NCI-H1417 treated with DMSO at 0.1 percent for 48 hours (cell line): ENCODE results near the gene EFL1.

Experiments
- DNase-seq: peaks from one replicate; lab custom pipeline; 2025; lab: John Stamatoyannopoulos, UW

The EFL1 gene

GRCh38 chr15:82150645-82151044, 111.9 kb downstream of the EFL1 start:
- DNase-seq, result no peak

DNA sequence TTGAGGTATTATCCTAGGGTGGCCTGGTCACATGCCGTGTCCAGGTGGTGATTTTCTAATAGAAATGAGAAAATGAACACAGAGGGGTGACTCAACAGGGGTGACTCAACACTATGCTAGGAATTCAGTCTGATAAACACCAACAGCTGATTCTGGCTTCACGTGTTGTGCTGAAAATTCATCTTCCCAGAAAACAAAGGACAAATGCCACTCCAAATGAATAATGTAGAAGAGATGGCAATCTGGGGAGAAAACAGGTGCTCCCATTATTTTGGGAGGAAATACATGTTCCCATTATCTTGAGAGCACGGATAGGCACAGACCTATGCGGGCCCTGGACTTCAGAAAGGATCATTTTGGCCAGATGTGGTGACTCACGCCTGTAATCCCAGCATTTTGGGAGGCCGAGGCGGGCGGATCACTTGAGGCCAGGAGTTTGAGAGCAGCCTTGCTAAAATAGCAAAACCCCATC, 115.5 kb downstream of the EFL1 start:
- no peak for DNase-seq

DNA sequence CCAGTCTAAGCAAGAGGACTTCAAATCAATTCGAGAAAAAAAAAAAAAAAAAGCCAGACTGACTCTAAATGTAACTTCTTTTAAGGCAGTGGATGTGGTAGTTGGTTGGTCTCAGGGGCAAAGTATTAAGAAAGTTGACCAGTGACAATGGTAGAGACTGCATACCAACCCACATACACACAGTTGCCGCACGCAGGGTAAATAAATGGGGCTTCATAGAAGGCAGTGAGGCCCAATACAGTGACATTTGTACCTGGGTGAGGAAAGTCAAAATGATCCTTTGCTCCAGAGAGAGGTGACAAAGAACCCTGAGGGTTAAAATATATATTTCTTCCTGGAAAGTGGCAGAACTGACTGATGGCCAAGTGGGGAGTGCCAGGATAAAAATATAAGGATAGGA, 116.0 kb downstream of the EFL1 start:
- no peak for DNase-seq

DNA sequence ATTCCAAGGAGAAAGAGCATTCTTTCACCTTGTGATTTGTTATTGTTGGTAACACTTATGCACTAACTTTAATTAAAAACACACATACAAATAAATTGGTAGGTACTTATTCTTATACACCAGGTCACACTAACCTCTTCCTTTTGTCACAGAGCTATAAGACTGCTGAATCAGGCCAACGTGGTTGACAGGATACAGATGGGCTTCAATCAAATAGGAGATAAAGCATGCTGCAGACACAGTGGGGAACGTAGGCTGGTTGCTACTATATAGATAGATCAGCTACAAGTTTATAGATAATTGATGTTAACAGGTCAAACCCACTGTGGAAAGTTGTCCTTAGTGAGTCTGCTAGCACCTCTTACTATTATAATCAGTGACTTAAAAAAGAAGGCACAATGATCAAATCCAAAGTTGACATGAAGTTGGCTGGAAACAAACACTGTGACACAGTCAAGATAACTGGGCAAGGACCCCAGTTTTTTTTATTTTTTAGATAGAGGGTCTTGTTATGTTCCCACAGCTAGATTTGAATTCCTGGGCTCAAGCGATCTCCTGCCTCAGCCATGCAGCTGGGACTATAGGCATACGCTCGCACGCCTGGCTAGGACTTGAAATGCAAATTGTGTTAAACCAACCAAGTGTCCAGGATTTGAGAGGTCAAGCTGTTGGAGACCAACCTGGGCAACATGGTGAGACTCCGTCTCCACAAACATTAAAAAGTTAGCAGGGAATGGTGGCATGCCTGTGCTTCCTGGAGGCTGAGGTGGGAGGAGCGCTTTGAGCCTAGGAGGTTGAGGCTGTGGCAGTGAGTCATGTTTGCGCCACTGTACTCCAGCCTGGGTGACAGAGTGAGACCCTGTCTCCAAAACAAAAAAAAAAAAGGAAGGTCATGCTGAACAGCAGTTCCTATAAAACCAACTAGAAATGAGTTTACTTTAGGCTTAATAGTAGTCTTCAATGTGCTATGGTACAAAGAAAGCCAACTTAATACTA, 118.8 kb downstream of the EFL1 start:
- no peak for DNase-seq

DNA sequence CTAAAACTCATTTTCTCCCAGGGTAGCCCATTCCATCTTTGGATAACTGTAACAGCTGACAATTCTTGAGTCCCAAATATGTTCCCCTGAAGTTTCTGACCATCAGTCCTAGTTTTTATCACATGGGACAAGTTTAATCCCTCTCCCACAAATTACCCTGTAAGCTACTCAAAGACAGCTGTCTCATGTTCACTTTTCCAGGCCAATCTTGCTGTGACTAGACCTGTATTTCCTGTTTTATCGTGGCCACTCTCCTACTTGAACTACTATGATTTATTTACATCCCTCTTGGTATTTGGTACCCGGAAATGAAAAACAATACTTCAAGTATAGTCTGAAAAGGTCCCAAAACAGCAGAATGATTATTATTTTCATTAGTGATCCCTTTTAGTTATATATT, 121.6 kb downstream of the EFL1 start:
- no peak for DNase-seq

DNA sequence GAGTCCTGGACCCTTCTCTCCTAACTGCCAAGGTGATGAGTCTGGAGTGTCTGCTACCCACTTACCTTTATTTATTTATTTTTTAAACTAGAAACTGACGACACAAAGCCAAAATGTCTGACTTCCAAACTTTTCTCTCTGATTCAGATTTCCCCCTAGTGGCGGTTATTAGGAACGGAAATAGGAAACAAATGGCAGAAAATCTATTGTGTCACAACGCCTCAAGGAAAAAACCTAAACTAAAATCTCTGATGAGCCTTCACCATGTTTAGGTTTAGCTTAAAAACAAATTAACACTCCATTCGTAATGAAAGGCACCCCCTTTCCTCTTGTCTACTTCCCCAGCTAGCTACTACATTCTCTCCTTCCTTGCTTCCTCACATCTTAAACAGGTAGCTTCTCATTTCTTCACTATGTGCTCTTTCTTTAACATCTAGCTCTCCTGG, 122.7 kb downstream of the EFL1 start:
- DNase-seq, result no peak

DNA sequence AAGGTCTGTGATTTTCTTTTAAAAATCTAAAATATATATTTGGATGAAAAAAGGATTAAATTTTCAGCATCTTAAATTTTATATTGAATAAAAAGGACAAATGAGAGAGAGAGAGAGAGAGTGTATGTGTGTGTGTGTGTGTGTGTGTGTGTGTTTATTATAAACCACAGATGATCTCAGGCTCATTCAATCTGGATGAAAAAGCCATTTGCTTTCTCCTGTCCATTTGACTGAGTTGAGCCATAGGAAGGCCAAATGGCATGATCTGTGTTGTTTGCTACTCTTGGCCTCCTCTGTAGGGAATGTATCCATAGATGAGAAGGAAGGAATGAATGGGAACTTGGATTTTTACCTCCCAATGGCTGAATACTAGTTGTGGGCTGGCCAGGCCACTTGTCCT, 124.2 kb downstream of the EFL1 start:
- DNase-seq, result no peak

DNA sequence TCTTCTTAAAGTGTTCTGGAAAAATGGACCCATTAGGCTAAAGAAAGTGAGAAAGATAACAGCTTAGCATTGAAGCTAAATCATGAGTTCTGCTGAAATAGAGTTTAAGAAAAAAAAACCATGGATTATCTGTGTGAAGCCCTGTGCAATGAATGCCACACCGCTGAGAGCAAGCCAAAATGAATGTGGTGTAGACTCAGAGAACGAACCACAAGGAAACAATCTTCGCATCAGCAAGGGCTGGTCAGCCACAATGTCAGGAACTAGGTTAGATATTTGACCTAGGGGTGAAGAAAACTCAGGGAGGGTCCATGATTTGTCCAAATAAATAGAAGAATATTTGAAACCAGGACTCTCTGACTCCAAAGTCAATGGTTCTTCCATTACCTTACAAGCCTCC, 125.3 kb downstream of the EFL1 start:
- no peak for DNase-seq

DNA sequence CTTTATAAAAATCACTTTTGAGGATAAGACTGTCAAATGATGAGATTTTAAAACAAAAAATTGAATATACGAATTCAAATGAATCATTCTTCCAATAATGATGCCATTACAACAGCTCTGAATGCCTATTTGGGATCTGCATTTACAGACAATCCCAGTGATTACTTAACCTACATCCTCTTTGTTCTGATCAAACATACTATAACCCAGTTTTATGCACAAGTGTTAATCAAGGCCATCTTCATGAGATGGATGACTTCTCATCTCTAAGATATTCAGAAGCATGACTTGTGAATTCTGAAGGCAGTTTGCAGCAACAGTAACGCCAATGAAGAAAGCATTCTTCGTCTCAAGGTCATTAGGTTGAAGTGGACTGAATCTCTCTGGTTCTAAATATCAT, 126.4 kb downstream of the EFL1 start:
- no peak for DNase-seq

GRCh38 chr15:82135638-82136037, 126.9 kb downstream of the EFL1 start:
- DNase-seq, result no peak

- DNase-seq, result no peak
Observed at GRCh38 chr15:82134461-82134860, 128.1 kb downstream of the EFL1 start.

- no peak for DNase-seq
Observed at GRCh38 chr15:82133251-82133650, 129.3 kb downstream of the EFL1 start.

DNA sequence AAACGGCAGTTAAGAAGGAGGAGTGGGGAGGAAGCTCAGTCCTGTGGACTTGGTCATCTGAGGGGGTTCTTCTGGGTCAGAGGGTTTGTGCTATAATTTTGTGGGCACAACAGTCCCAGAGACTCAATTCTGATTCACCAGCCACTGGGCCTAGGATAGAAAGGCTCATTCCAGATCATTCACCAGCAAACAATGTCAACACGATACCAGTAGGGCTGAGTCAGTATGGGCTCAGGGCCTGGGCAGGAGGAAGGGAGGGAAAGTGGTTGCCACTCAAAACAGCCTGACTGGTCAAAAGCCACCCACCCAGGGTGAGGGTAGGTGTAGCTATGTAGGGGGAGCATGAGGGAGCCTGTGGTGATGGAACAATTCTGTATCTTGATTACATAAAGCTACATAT, 129.8 kb downstream of the EFL1 start:
- DNase-seq, result no peak

DNA sequence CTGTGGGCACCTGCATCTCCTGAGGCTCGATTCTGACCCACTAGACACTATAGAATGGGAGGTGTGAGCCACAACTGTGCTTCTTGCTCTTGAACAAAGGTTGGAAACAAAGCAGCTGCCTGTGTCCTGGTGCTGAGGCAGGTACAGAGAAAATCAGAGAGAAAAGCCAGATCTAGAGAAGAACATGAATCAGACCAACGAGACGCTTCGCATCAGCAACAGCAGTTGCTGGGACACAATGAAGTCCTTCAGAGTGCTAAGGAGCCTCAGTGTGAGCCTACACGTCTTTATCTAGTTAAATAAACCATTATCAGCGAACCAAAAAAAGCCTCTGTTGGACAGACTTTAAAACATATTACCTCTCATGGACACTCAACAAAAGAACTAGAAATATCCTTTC, 130.4 kb downstream of the EFL1 start:
- no peak for DNase-seq

GRCh38 chr15:82130248-82130647, 132.3 kb downstream of the EFL1 start:
- DNase-seq, result no peak

DNA sequence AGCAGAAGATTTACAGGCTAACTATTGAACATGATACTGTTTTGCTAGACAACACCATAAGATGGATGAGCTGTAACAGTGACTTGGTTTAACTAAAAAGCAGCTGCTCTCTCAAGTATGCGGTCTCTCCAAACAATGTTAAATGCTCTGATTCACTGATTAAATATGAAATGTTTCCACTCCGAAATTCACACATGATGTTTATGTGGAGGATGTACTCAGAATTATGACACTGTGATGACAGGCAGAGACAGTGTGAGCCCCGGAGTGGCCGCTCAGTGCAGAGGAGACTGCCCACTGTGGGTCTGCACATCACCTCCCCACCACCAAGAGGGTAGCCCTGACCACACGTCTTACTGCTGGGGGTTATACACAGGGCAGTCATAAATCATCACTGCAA, 132.8 kb downstream of the EFL1 start:
- no peak for DNase-seq

GRCh38 chr15:82129149-82129692, 133.3 kb downstream of the EFL1 start:
- DNase-seq, result no peak

DNA sequence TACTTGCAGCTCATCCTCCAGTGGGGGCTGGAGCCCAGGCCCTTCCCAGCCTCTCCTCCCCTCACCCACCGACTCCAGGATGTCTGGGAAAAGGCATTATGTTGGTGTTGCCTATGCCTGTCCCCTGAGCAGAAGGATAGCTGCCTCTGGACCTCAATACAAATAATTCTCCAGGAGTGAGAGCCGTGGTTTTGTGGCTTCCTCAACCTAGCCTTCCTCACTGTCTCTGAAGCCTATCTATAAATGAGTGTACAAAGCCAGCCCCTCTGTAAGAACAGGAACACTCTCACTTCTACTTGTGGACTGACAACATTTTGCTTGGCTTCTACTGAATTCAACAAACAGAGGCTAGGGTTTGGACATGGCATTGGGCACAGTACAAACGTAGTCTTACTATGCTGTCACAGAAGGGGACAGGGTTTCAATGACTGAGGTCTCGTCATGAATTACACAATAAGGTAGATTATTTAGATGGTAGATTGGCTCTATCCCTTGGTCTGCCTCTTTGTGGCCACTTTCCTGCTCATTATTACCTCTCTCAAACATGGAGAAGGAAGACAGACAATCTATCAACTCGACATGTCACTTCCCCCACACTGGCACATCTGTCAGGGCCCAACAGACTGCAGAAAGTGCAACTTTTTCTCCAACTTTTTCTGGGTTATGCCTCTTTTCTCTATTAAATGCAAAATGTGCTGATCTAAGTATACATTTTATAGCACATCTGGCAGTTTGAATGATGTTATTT, 134.0 kb downstream of the EFL1 start:
- DNase-seq, result no peak

- DNase-seq, result no peak
Observed at GRCh38 chr15:82127581-82127980, 135.0 kb downstream of the EFL1 start.

DNA sequence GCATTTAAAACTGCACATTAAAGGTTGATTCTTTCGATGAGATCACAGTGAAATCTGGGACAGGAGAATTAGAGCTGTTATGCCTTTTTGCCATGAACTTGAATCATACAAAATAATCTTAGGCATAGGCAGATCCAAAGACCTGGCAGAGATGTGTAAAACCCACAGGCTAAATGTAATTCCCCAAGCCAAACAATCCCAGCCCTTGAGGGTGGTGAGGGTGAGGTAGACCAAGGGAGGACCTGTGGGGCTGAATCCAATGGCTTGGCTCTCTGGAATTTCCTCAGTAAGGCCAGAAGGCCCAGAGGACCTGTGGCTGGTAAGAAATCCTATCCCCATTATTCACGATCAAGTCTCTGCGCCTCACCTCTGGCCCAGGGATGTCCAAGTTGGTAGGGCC, 136.2 kb downstream of the EFL1 start:
- no peak for DNase-seq

DNA sequence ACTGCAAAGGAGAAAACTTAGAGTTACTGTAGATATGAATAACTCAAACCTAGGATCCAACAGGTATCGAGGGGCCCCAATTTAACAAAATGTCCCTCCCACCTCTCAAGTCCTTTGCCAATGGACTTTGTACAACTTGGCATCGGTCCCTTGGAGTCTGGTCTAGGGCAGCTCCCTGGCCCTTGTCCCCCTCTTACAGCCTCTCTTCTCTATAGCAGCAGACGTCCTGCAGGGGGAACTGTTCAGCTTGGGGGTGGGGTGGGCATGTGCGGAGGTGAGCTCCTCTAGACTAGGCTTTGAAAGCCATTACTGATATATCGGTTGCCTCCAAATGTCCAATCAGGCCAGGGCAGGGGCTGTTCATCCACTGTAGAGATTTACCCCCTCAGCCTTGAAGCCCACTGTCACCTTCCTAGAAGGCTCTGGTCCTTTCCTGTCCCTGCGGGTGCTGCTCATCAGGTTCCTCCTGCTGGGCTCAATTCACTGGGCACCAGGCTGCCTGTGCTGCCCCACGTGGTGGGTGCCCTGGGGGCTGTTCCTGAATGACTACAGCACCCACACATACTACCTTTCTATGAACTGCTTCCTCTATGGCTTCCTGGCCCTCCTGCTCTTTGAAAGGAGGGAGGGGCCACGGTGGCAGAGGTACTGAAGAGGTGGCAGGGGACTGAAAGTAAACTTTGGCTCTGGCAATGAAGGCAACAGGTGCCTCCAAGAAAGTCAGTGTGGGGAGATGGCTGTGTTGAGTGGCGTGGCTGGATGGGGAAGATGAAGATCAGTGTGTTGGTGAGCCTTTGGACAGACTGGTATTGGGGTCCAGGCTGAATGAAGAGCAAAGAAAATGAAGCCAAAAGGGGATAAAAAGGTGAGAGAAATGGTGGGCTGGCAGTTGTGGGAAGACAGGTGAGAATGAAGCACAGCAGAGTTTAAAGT, 137.9 kb downstream of the EFL1 start:
- DNase-seq, result no peak
